Testis (tissue), 2 donors: ENCODE measurements around the gene PCP2.

ENCODE experiments used
- POLR2A ChIP-seq: fragments of 450-650 bp; IDR thresholded peaks from one replicate; pipeline ENCODE4 v1.6.1; 2017; ENCODE audit warnings: antibody characterized with exemption, mild to moderate bottlenecking, moderate library complexity
- TF ChIP-seq, protein P1 (sequence below), 3 experiments: fragments of 450-650 bp in 2 of 3; fragments of 200-600 bp in 1 of 3; sonication (generic) in 1 of 3; IDR thresholded peaks; one replicate each; pipeline ENCODE4 v1.5.1; 2016 to 2019; ENCODE audit warnings: antibody characterized with exemption in 3 of 3, mild to moderate bottlenecking in 2 of 3, moderate library complexity in 1 of 3

DNA sequence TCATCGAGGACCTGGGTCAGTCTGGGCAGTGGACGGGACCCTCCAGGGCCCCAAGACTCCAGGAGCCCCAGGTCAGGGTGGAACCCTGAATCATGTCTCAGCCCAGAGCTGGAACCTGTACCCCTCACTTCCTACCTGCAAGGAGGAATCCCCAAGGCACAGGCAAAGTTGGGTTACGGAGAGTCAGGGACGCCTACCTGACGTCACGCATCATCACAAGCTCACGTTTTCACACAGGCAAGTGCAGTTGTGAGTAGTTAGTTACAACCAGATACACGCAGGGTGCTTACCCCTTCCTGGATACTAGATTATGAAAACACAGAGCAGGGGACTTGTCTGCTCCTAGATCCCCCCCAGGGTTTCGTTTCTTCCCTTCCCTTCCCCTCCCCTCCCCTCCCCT is 37.3 kb upstream of the PCP2 start:
- TF ChIP-seq, protein P1, sequence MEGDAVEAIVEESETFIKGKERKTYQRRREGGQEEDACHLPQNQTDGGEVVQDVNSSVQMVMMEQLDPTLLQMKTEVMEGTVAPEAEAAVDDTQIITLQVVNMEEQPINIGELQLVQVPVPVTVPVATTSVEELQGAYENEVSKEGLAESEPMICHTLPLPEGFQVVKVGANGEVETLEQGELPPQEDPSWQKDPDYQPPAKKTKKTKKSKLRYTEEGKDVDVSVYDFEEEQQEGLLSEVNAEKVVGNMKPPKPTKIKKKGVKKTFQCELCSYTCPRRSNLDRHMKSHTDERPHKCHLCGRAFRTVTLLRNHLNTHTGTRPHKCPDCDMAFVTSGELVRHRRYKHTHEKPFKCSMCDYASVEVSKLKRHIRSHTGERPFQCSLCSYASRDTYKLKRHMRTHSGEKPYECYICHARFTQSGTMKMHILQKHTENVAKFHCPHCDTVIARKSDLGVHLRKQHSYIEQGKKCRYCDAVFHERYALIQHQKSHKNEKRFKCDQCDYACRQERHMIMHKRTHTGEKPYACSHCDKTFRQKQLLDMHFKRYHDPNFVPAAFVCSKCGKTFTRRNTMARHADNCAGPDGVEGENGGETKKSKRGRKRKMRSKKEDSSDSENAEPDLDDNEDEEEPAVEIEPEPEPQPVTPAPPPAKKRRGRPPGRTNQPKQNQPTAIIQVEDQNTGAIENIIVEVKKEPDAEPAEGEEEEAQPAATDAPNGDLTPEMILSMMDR (IDR thresholded peaks at IDR 0.05) = no peak
- no peak for TF ChIP-seq POLR2A
